Ramos (cell line): ENCODE measurements around the gene FAM167B.

Experiments
- in situ Hi-C: fragments of 300-500 bp; cut with MboI; formaldehyde crosslinking; loops from one replicate; pipeline ENCODE4 v1.14.3; 2022; ENCODE audit warnings: low sequenced_read_pairs; ENCODE audit not compliant: unreplicated experiment

The FAM167B gene

GRCh38 chr1:32246888-32247273 is at the start of gene FAM167B:
Gene FAM167B (plus strand): TSS chr1:32247222. CDS start chr1:32247422, 200 bp downstream.
- in situ Hi-C loops, result no loop called here

DNA sequence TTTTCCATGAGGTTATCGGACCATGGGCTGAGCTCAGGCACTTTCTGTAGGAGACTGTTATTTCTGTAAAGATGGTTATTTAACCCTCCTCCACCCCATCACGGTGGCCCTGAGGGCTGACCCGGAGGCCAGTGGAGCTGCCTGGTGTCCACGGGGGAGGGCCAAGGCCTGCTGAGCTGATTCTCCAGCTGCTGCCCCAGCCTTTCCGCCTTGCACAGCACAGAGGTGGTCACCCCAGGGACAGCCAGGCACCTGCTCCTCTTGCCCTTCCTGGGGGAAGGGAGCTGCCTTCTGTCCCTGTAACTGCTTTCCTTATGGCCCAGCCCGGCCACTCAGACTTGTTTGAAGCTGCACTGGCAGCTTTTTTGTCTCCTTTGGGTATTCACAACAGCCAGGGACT is 49.2 kb upstream of the FAM167B start:
- in situ Hi-C loops, result no loop called here

- in situ Hi-C loops, result no loop called here
These were observed 48.6 kb upstream of the FAM167B start for GRCh38 chr1:32198237-32199042.

DNA sequence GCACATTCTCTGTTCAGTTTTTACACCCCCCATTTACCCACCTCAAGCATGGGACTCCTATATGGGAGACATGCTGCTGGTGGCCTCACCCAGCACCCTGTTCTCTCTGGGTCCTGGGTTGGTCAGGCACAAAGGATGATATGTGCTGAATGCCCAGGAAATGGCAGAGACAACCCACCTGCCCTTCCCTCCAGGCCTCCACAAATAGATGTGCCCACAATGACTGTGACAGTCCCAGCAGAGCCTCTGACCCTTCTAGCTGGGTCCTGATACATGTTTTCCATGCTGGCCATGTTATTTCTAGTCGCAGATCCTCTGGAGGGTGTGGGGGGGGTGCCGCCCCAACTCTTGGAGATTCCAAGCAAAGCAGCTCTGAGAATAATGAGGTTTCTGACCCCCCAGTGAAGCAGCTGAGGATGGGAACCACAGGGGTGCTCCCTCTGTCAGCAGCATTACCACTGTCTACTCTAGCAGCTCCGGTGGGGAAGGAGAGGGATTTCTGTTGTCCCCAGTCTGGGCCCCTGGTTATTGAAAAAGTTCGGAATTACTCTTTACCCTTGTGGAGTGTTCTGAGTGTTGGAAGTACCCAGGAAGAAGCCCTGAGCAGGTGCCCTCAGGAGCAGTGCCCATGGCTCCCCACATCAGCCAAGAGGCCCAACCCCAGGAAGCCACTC is 47.8 kb upstream of the FAM167B start:
- in situ Hi-C loops, result no loop called here

GRCh38 chr1:32199717-32200072 is 47.3 kb upstream of the FAM167B start:
- in situ Hi-C loops, result no loop called here

GRCh38 chr1:32200226-32201010 is 46.6 kb upstream of the FAM167B start, which contains the start of gene CCDC28B:
Gene CCDC28B (plus strand): TSS chr1:32200595. CDS start chr1:32201936, 1,341 bp downstream.
- in situ Hi-C loops, result no loop called here

GRCh38 chr1:32201011-32201855 is 45.8 kb upstream of the FAM167B start:
- in situ Hi-C loops, result no loop called here

DNA sequence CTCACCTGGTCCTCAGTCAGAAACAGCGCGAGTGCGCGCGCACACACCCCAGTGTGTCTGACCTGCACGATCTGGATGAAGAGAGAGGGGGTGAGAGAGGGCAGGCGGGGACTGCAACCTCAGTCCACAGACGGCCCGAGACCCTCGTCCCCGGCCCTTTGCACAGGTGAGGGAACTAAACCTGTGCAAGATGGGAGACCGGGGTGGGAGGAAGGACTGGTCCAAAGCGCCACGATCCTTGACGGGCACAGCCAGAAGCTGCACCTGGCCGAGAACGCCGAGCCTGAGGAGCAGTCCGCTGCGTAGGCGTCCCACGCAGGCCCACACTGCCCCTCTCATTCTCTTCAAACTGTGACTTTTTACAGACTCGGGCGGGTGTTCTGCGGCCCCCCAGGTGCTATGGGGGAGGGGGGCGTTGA is 42.1 kb upstream of the FAM167B start:
- in situ Hi-C loops, result no loop called here

DNA sequence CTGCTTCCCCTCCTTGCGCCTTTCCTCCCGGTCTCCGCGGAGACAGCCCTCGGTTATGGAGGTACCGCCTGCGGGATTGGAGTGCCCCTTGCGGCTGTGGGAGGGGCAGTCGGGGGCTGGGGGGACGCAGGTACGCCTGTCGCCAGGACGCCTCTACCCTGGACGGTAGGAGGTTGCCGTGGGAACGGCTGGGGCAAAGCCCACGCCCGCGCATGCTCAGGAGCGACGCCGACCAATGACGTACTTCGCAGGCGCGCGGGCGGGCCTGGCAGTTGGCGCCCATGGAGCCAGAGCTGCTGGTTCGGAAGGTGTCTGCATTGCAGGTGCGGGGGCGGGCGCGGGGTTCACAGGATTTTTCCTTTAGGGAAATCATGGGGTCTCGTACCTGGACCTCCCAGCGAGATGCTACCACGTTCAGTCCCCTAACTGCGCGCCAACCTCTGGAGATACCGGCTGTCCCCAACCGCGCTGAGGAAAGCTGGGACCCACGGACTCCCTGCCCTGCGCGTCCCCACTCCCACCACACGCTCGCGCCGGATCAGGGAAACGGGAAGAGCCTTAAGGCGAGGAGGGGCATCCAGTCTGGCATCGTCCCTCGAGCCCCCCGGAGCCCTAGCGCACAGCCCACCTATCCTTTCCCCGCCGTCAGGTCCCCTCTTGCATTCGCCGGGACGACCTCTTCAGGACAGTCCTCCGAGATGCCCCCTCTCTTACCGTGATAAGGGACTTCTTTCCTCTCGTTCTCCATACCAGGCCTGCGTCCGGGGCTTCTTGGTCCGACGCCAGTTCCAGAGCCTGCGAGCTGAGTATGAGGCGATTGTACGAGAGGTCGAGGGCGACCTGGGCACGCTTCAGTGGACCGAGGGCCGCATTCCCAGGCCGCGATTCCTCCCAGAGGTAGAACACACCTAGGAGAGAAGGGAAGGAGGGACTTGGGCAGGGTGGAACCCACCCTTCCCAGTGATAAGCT is 41.3 kb upstream of the FAM167B start, which contains the start of gene IQCC:
IQCC (plus strand) TSS at position 271 of the 970 bp plus-strand sequence; CDS start at position 282, 11 bp downstream.
- in situ Hi-C loops, result no loop called here

- in situ Hi-C loops, result no loop called here
These were observed 38.6 kb upstream of the FAM167B start for GRCh38 chr1:32208469-32208868.

GRCh38 chr1:32208891-32209328 is 38.1 kb upstream of the FAM167B start, which contains the start of gene DCDC2B:
Gene DCDC2B (plus strand): TSS chr1:32209089. CDS start chr1:32209094, 5 bp downstream.
- in situ Hi-C loops, result no loop called here

GRCh38 chr1:32215629-32216480 is 31.2 kb upstream of the FAM167B start:
- in situ Hi-C loops, result loop anchor here (5.0 to 10.0 kb wide), 2 partner anchors 109 to 196 kb away; no protein-coding TSS in a partner anchor

DNA sequence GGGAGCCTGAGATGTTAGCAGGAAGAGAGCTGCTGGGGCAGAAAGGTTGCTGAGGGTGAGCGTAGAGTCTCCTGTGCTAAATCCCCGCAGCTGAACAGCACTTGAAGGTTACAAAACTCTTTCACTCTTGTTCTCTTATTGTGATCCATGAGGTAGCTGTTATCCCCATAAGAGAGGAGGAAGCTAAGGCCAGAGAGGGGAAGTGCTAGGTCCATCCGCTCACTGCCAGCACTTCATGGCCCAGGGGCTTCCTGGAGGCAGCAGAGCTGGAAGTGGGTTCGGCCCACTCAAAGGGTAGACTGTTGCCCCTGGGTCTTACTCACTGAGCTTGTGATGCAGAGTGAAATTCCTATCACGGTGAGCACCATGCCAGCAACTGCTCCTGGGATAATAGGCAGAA is 30.5 kb upstream of the FAM167B start:
- in situ Hi-C loops, result loop anchor here (5.0 to 10.0 kb wide), 2 partner anchors 108 to 196 kb away; no protein-coding TSS in a partner anchor

DNA sequence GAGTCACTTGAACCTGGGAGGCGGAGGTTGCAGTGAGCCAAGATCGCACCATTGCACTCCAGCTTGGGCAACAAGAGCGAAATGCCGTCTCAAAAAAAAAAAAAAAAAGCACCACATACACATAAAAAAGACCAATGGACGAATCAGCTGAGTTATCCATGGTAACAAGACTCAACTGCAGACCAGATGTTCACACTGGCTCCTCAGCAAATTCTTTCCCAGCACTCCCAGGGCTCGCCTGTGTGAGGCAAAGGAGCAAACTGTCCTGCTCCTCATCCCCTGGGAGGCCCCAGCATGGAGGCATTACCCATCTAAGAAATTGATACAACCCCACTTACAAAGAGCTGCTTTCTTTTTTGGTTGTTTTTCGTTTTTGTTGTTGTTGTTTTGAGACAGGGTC is 28.0 kb upstream of the FAM167B start:
- in situ Hi-C loops, result loop anchor here (5.0 to 10.0 kb wide), 2 partner anchors 106 to 193 kb away; no protein-coding TSS in a partner anchor

DNA sequence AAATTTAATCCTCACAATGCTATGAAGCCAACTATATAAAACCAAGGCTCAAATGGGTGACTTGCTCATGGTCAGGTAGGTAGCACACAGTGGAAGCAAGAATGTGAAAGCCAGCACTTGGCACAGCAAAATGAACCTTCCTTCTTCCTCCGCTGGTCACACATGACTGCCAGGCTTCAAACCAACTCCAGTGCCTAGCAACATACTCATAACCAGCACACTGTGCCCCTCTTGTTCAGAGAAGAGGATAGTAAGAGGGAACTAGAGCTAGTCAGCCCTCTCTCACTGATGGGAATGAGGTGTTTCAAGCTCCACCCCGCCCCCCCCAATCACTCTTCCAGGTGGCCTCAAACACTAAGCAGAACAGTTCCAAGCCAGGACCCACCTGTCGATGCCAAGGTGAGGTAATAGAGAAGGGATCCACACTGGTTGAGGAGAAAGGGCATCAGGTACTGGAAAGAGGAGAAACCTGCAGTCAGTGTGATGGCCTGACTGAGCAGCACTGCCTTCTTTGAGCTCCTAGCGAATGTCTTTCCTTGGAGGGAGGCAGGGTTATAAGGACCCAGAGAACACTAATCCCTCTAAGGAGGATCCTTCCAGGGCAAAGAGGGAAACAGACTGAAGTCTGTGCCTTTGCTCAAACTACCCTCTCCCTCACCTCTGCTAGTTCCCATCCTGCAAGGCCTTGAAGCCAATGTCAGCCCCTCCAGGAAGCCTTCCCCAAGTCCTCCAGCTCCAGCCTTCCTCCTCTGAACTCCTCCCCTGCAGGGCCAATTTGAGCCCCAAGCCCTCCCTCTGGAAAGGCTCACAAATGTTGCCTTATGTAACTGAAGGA is 26.1 kb upstream of the FAM167B start:
- in situ Hi-C loops, result no loop called here

- in situ Hi-C loops, result no loop called here
These were observed 25.4 kb upstream of the FAM167B start for GRCh38 chr1:32221581-32221979.
